GM12801 (cell line): ENCODE measurements around the gene NR2E1.

Experiments
- TF ChIP-seq, protein P1 (sequence below): IDR thresholded peaks from one replicate; pipeline ENCODE4 v1.5.1; 2011; ENCODE audit warnings: control low read depth; ENCODE audit not compliant: insufficient read length; ENCODE audit errors: extremely low read depth

The NR2E1 gene

GRCh38 chr6:108176281-108177089 lies 10.7 kb downstream of the NR2E1 start:
- TF ChIP-seq, protein P1, sequence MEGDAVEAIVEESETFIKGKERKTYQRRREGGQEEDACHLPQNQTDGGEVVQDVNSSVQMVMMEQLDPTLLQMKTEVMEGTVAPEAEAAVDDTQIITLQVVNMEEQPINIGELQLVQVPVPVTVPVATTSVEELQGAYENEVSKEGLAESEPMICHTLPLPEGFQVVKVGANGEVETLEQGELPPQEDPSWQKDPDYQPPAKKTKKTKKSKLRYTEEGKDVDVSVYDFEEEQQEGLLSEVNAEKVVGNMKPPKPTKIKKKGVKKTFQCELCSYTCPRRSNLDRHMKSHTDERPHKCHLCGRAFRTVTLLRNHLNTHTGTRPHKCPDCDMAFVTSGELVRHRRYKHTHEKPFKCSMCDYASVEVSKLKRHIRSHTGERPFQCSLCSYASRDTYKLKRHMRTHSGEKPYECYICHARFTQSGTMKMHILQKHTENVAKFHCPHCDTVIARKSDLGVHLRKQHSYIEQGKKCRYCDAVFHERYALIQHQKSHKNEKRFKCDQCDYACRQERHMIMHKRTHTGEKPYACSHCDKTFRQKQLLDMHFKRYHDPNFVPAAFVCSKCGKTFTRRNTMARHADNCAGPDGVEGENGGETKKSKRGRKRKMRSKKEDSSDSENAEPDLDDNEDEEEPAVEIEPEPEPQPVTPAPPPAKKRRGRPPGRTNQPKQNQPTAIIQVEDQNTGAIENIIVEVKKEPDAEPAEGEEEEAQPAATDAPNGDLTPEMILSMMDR = no peak

DNA sequence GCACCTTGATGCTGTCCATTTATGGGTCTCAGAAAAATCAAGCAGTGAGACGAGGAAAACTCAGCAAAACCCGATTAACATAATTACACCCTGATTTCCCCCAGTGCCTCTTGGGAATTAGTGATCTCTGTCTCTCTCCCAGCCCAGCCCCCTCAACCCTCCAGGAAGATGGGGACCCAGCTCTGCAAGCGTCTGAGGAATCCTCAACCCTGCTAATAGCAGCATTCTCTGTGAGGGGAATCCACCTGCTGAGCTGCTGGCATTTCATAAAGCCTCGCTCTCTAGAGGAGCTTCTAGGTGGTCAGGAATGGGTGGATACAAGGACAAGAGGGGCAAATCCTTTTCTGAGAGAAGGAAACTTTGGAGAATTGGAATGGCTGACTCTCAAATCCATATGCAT lies 13.9 kb downstream of the NR2E1 start:
- TF ChIP-seq, protein P1 = no peak

DNA sequence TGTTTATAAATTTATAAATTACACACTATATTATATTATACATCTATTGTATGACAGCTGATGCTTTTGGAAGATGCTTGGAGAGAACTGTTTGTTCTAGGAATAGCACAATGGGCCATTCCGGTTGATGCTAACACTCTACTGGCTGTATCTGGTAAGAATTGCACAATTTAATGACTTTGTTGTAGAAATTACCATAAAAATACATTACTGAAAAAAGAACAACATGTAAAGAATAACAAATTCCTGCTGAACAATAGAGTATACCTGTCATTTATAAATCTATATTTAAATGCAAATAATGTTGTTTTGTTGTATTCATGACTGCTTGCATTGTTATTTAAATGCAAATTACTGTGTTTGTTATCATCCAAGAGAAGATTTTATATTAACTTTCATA lies 14.4 kb downstream of the NR2E1 start:
- TF ChIP-seq, protein P1 = no peak

DNA sequence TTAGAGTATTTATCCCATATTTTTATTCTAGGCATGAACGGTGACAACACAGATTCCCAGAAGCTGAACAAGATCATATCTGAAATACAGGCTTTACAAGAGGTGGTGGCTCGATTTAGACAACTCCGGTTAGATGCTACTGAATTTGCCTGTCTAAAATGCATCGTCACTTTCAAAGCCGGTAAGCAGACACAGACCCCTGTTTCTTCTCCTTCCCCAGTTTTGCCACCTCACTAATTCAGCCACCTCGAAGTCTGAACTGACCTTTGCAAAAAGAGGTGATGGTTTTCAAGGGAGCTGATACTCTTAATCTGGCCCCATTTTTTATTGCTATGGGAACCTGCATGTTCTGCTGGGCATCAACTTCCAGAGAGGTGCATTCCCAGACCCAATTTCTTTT lies 15.0 kb downstream of the NR2E1 start:
- TF ChIP-seq, protein P1 = no peak

DNA sequence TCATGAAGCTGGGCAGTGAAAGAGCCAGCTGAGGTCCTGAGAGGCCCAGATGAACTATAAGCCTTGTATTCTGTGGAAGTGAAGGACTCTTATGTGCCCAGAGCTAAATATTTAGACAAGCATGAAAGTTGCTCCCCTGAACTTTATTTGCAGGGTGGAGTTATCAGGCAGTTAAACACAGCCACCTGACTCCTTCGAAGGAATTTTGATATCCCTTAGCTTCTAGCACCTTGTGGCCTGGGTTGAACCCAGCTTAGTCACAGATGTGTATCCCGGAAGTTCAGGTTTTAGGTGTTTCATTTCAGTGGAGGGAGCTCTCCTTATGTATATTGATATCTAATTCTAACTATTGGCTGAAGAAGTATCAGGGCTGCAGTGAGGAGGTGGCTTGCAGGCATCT lies 20.4 kb downstream of the NR2E1 start:
- TF ChIP-seq, protein P1 = no peak

DNA sequence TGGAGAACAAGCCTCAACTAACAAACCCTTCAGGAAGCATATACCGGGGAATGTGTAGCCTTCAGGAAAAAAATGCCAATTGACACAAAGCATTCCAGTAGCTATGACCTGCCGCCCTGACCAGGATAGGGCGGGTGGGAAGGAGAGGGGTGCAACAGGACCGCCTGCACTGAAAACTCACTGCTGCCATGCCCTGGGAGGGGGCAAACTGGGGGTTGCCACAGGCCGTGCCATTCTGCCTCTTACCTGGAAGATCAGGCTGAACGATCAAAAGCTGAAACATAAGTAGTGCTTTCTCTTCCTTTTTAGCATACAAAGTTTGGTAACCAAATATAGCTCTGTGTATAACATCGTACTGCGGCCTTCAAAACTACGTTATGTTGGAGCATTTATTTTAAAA lies 21.7 kb downstream of the NR2E1 start:
- TF ChIP-seq, protein P1 = no peak

GRCh38 chr6:108193131-108193530 lies 27.3 kb downstream of the NR2E1 start:
- TF ChIP-seq, protein P1 = no peak
